GM21423 (cell line): ENCODE results near the gene ANKK1.

ENCODE experiments used
- ATAC-seq: cut with Tn5 transposase; IDR thresholded peaks from one replicate; pipeline ENCODE4 v1.9.1; 2021; ENCODE audit warnings: mild to moderate bottlenecking, moderate library complexity; ENCODE audit not compliant: unreplicated experiment

Gene ANKK1

DNA sequence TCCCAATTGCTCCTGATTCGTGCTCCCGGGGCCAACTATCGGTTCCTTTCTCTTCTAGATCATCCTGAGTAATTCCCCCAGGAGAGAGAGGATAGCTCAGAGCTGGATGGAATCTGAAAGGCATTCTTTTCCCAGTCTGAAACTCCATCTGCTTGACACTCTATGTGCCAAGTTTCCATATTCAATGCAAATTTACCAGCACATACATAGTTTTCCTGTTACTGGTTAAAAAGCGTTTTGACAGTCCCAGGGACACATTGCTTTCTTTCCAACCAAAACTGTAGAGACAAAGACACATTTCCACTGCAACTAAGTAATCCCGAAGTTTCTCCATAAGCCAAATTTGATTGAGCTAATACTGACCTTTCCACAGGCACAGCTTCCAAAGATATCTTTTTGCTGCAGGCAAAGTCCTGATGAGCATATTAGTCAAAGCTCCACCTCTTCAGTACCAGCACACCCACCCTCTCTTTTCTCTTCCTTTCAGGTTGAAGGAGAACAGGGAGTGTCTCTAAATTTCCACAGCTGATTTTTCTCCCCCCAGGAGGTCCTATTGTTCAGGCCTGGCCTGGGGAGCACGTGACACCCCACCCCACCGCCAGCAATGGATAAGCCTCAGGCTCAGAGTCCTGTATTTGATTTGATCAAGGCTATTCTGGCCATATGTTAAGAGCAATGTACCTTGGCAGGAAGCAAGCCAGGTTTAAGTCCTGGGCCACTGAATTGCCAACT, 9.7 kb upstream of the ANKK1 start:
- no peak for ATAC-seq

DNA sequence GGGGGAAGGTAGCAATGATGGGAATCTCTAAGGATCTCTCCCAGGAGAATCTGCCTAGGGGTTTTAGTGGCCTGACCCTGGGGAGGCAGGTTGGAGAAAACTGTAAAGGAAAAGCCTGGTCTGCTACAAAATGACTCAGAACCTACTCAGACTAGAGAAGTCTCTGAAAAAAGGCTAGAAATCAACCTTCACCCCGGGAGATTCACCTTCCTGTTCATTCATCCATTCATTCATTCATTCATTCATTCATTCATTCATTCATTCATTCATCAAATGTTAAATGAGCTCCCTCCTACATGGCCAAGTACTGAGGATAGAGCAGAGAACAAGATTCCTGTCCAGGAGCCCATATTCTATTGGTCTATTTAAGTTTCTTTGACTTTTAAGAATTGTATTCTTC, 8.9 kb upstream of the ANKK1 start:
- ATAC-seq: no peak

DNA sequence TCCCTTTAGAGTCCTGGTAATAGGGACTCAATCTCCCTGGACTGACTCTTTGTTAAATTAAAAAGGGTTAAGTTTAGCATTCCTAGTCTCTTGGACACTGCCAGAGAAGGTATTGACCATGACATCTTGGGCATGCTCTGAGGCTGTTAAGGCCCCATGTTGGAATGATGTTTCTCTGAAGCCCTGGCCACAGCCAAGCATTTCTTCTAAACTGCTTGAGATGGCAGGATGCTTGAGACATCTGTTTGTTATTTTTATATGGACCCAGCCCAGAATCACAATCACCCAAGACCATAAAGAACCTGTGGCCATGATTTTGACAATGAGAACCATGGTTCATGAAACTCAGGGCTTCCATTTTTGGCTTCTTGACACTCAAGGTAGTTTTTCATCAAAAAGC, 5.5 kb upstream of the ANKK1 start:
- no peak for ATAC-seq

DNA sequence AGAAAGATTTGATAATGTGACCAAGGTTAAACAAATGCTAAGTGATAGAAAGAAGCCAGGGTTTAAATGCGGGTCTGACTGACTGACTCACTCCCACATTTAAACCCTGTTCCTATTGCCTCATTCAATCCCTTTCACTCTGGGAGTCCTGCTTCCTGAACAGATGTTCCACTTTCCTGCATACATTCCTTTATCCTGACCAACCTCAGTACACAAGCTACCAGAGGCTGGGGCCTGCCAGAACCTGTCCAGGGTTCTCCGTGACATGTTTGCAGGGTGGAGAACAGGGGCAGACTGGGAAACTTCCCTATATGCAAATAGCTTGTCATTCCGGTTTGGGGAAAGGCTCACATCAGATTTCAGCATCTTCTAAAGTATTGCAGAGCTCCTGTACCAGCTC, 3.0 kb upstream of the ANKK1 start:
- no peak for ATAC-seq

DNA sequence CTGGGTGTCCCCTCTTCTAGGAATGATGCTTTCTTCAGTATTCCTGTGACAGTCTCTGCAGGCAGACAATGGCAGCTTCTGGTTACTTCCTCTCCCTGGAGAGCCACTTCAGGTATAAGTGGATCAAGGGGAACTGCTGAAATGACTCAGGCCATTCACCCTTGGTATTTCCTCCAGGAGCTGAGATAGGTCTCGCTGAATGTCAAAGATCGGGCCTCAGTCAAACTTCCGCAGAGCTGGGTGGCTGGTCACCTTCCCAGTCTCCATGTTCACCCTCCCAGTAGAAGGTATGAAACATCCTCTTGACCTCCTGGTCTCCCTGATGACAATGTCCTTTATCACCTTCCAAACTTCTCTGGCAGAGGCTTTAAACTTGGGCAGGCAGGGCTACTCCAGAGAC, 1.8 kb upstream of the ANKK1 start:
- no peak for ATAC-seq

DNA sequence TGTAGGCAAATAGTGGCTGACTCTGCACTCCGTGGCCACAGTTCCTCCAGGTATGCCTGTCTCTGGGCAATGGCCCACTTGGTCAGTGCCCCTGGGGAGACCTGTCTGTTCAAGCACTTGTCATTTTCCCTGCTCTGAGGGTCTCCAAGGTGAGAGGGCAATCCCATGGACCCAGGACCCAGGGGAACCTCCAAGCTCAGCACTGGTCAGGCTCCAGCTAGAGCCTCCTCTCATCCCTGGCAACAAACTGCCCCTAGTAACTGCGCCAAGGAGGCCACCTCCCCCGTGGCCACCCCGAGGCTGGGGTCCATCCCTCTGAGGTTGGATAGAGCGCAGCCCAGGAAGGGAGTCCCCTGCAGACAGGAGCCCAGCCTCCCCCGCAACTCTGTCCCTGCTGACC, 713 bp upstream of the ANKK1 start:
- ATAC-seq: no peak

DNA sequence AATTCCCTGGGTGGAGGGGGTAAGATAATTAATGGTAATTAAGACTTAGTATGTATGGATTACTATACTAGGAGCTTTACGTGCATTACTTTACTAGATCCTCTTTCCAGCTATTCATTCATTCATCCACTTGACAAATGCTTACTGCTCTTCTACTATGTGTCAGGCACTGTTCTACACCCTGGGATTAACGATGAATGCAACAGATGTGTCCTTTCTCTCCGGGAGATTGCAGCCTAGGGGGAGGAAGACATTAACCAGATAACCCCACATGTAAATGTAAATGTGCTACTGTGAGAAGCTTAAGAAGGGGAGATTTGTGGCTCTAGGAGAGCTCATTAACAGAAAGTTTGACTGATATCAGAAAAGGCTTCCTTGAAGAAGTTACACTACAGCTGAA, 1.7 kb downstream of the ANKK1 start:
- no peak for ATAC-seq

DNA sequence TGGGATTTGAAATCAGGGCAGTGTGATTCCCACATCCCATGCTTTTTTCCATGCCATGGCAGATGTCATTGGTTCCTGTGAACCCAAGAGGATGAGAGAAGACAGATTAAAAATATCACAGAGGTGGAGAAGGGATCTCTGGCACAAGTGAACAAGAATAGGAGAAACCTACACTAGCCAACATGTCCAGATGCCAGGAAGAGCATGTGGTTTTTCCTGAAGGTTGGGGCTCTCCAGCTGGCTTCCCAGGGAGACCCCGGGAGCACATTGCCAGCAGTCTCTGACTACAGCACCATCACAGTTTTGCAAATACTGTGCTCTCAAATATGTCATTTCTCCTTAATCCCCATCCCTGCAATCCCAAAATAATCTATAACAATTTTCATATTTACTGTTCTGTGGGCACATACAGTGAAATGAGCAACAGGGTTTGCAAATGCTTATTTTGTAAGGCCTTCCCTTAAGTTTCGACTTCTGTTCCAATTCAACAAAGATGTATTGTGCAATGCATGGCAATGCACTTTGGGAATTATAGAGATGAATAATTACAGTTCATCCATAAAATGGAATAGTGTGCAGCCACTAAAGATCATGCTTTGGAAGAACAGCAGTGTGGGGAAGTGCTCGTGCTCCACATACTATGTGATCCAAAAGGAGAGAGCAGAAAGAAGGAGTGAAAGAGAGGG, 4.8 kb downstream of the ANKK1 start:
- ATAC-seq: no peak

DNA sequence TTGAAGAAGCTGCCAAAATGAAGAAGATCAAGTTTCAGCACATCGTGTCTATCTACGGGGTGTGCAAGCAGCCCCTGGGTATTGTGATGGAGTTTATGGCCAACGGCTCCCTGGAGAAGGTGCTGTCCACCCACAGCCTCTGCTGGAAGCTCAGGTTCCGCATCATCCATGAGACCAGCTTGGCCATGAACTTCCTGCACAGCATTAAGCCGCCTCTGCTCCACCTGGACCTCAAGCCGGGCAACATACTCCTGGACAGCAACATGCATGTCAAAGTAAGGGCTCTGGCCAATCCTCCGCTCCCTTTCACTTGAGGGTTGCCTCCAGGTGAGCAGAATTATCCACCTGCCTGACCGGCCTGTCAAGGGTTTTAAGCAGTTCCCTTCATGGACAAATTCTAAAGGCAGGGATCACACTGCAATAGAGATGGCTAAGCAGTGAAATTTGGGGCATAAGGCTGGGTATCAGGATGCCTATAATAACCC, 6.0 kb downstream of the ANKK1 start:
- no peak for ATAC-seq

DNA sequence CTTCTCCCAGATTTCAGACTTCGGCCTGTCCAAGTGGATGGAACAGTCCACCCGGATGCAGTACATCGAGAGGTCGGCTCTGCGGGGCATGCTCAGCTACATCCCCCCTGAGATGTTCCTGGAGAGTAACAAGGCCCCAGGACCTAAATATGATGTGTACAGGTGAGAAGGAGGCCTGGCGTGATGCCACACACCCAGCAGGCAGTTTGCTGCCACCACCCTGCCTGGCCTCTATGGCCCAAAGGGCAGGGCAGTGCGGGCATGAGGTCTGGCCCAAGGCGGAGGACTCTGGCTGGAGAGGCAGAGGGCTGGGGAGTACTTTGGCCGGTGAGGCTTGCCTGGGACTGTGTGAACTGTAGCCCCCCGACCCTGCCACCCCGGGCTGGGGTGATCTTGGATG, 7.3 kb downstream of the ANKK1 start:
- ATAC-seq: no peak

DNA sequence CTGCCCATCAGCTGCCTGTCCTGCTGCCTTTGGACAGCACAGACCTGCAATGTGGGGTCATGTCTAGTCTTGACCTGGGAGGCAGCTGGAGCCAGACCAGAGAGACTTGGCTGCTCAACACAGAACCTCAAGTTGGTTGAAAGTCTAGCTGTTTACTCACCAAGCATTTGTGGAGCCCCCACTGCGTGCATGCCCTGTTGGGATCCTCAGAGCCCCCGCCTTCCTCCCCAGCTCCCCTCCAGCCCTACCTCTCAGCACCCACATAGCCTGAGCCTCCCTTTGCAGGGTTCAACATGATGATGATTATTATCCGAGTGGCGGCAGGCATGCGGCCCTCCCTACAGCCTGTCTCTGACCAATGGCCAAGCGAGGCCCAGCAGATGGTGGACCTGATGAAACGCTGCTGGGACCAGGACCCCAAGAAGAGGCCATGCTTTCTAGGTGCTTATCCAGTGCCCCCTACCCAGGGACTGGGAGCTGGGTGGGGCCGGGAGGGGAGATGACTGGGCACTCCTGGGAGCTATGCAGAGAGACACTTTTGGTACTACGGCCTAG, 8.3 kb downstream of the ANKK1 start:
- ATAC-seq: no peak

DNA sequence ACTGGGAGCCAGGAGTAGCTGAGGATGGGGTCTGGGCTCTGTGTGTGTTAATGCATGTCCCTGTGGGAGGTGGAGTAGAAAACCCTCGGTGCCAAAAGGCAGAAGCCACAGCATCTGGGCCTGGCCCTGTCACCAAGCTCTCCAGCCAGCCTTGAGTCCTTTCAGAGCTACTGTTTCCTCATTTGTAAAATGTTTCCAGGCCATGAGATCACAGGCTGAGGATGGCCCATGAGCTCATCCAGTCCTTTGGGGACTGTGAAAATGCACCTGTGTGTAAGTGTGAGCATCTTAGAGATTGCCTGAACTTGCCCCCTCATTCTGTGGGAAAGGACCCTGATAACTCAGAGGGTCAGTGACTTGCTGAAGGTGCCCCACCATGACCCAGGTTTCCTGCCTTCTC, 9.1 kb downstream of the ANKK1 start:
- no peak for ATAC-seq

DNA sequence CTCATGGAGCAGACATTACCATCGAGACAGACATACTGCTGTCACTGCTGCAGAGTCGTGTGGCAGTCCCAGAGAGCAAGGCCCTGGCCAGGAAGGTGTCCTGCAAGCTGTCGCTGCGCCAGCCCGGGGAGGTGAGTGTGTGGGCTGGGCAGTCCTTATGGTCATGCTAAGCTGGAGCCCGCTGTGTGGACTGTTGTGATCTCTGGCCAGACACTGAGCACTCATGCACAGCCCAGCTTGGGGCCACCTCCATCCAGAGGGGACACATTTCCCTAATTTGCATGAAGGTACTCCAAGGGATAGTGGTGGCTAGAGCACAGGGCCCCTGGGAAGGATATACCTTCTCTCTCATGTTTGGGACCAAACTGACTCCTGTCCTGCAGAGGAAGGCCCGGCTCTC, 9.6 kb downstream of the ANKK1 start:
- ATAC-seq: no peak

DNA sequence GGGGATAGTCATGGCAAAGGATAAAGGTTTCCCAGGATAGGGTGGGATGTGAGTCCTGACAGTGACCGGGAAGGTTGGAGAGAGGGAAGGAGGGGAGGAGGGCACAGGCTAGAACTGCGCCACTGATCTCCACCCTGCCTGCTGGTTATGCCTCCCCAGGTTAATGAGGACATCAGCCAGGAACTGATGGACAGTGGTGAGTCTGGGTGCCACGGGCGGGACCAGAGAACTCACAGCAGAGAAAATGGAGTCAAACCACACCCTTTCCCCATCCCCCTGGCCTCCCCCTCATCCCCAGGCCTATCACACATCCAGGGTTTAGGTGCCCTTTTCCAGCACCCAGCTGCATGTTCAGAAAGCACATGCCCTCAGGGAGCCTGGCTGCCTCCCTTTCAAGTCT, 10.2 kb downstream of the ANKK1 start:
- ATAC-seq: no peak

DNA sequence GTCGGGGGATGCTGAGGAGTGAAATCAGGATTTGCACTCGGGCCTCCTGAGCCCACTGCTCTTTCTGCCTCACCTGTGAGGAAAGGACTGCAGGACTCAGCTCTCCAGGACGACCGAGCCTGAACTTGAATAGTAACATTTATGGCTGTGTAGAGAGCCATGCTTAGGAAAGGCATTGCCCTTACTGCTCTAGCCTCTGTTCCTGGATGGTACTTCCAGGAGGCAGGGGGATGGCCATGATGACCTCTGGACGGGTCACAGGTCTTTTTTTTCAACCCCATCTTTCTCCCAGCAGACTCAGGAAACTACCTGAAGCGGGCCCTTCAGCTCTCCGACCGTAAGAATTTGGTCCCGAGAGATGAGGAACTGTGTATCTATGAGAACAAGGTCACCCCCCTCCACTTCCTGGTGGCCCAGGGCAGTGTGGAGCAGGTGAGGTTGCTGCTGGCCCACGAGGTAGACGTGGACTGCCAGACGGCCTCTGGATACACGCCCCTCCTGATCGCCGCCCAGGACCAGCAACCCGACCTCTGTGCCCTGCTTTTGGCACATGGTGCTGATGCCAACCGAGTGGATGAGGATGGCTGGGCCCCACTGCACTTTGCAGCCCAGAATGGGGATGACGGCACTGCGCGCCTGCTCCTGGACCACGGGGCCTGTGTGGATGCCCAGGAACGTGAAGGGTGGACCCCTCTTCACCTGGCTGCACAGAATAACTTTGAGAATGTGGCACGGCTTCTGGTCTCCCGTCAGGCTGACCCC, 11.3 kb downstream of the ANKK1 start:
- no peak for ATAC-seq

DNA sequence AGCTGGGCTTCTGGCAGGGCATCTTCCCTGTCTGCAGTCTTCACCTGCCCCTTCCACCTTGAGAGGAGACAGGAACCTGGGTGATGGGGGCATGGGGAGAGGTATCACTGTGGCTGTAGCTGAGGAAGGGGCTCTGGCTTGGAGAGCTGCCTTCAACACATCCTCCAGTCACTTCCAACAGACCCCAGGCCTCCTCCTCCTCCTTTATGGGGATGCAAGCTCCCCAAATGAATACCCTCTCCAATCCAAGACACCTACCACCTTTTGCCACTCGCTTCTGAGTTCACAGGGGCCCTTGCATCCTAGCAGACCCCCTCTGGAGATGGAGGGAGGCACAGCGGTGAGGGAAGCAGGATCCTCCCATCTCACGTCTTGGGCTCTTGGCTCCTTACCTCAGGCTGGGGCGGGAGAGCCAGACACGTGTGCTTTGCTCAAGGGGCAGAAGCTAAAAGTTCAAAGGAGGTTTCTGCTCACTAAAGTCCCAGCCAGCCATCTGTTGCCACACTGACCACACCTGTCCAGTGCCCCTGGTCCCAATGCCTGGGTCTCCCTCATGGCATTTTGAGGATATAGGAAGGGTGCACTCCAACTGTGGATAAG, 13.2 kb downstream of the ANKK1 start:
- no peak for ATAC-seq

DNA sequence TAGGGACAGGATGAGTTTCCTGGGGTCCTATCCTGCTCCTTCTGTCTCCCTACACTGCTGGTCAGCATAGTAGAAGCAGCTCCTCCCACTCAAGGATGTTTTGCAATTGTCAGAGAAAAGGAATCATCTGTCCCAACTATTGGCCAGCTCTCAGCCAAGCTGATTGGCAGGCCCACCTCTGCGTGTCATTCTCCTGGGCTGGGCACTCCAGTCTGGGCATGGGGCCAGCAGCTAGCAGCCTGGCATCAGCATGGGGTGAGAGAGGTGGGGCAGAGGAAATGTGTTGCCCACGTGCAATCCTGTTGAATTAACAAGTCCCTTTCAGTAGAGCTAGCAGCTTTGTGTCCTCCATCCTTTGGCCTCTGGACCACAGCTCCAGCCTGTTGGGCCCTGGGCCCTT, 14.1 kb downstream of the ANKK1 start:
- no peak for ATAC-seq

DNA sequence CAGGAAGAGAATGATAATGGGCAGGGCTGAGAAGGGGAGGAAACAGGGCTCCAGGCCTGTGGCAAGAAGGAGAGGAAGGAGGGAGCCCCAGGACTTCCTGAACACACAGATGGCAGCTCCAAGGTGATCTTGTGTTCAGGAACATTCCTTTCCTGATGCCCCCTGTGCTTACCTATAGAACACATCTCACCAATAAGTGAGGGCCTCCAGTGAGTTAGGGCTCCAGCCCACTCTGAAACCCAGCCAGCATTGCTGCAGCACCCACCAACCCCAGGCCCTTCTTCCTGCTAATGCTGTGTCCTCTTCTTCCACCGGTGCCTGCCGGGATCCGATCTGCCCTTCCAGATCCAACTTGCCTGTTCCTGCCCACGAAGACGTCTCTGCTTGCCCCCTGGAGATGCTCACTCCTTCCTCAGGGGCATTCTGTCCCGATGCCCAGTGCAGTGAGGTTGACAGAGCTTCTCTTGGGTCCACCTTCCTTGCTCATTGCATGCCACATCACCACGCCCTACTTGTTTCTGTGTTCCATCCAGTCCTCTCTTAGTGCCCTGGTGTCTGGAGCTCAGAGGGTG, 17.4 kb downstream of the ANKK1 start:
- no peak for ATAC-seq

DNA sequence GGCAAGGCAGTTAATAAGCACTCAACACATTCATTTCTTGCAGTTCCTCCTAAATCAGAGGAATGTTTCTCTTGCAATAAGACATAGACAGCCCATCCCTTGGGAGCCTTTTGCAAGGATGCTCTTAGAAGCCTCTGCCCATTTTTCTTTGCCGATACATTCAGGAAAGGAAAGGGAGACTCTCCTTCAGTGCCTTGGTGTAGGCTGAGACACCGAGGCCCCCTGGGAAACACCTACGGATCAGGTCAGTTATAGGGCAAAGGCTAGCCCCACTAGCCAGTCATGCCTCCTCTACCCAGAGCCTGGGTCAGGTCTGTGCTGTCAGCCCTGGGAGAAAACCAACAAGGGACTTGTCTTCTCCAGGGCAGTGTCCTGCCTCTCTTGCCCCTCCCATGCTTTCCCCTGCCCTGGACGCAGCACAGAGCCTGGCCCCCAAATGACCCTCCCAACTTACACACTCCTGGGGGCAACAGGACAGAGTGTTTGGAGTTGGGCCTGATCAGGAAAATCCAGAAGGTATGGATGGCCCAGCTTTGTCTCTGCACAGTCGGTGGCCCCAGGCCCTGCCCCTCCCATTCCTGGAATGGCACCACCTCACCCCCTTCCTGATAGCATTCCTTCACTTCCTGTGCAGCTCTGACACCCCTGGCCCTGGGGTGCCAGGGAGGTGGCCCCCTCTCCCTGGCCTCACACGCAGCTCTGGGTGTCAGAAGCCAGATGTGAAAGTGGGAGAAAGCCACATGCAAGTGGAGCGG, 18.3 kb downstream of the ANKK1 start:
- ATAC-seq: no peak

DNA sequence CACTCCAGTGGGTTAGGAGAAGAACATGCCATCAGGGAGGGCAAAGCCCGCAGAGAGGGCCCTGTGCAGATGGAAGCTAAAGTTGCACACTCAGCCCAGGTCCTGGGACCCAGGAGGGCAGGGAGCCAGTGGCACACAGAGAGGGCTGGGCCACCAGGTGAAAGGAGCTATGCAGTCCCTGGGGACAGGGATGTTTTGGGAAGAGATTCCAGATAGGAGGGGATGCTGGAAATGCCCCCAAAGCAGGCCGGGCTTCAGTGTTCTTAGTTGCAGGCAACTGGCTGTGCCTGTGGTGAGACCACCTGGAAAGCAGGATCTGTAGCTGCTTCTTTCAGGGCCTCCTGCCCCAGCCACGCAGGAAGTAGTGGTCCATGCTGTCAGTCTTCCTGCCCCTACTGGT, 19.6 kb downstream of the ANKK1 start:
- no peak for ATAC-seq
